AG09319 (cell line): ENCODE measurements around the gene ST3GAL6.

Source experiments
- DNase-seq: peaks from one replicate; pipeline ENCODE4 v3.0.0-alpha.2; 2010; ENCODE audit warnings: low read depth; ENCODE audit errors: extremely low read depth
- CTCF ChIP-seq: IDR thresholded peaks from 2 replicates; pipeline ENCODE4 v1.5.1; 2011; ENCODE audit warnings: low read depth, mild to moderate bottlenecking, inconsistent platforms, low read length, moderate library complexity

Gene ST3GAL6

GRCh38 chr3:98800401-98800800, 37.3 kb downstream of the ST3GAL6 start:
- no peak for TF ChIP-seq CTCF
- no peak for DNase-seq

DNA sequence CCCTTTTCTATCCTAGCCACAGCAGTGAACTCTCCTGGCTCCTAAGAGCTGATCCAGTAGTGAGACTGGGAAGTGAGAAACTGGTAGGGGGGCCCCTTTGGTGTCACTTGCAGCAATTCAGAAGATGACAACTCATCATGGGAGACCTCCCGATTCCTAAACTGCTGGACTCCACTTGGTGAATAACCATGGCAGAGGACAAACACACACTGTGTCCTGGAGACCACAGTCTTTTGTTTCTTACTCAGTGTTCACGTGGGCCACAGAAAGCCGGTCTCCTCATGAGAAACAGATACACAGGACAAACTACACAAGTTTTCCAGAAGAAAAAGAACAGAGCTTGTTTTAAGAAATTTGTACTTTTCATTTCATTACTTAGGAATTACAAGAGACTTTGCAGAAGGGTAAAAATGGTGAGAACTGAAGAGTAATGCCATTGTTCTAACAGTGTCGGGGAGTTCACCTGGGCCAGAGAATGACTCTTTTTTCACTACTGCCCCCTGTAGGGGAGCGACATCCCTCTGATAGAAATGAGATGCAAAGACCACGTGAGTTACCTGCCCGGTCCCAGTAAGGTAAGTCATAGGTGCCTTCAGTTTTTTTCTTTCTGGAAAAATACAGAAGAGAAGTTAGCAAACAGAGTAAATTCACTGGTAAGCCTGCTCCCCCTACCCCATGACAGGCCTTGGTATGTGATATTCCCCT, 38.1 kb downstream of the ST3GAL6 start:
- no peak for DNase-seq

GRCh38 chr3:98805571-98805970, 42.4 kb downstream of the ST3GAL6 start:
- TF ChIP-seq CTCF, result no peak
- no peak for DNase-seq

More for the DNA sequence above, 38.1 kb downstream of the ST3GAL6 start:
- TF ChIP-seq CTCF, result no peak; the same call in none of the 2 replicates

DNA sequence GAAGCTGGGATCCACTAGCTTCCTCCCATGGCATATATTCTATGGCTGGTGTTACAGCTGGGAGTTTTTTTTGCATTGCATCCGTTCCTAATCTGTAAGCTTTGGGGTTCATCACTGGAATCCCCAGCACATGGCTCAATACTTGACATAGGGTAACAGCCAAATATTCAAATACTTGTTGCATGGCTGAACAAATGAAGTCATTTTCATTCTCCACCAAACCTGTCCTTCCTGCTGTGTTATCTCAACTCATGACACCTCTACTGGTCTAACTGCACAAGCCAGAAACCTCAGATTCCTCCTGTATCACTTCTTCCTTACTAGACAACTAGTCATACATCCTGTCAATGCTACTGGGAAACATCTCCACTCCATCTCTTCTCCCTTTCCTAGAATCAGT, 43.4 kb downstream of the ST3GAL6 start:
- no peak for TF ChIP-seq CTCF
- DNase-seq, result no peak

- no peak for DNase-seq
- no peak for TF ChIP-seq CTCF
Observed at GRCh38 chr3:98807011-98807410, 43.9 kb downstream of the ST3GAL6 start.

- no peak for TF ChIP-seq CTCF
- DNase-seq, result no peak
Observed at GRCh38 chr3:98807561-98807960, 44.4 kb downstream of the ST3GAL6 start.

DNA sequence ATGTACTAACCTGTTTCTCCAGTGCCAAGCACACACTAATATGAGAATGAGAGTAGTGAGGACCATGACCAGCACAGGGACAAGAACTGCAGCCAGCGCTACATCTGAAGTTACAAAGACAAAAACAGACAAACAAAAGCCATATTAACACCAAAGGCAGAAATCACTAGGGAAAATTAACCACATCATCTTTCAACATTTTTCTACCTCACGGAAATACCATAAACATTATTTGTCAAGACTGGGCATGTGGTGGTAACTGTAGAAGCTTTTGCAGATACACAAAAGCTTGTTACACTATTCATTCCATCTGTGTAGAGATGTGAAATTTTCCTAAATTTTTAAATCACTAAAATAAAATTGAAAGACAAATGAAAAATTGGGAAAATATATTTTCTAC, 44.9 kb downstream of the ST3GAL6 start:
- DNase-seq, result no peak
- no peak for TF ChIP-seq CTCF
